Hepatocyte (in vitro differentiated cells): ENCODE measurements around the gene CAMK1G. TPM values are rescaled to one million over a fixed set of nuclear protein-coding genes. Genes with fewer than 3 reads are reported as not detected.

Source experiments
- DNase-seq: peaks from one replicate; pipeline ENCODE4 v3.0.0-alpha.2; 2016; ENCODE audit warnings: low spot score
- H2AFZ ChIP-seq: fragments of 200-600 bp; sonication (generic); 2 replicates; pipeline ENCODE4 v1.6.0; 2016; ENCODE audit warnings: antibody characterized with exemption, mild to moderate bottlenecking
- H3K27ac ChIP-seq: fragments of 200-600 bp; sonication (generic); 2 replicates; pipeline ENCODE4 v1.5.1; 2016; ENCODE audit warnings: mild to moderate bottlenecking
- H3K27me3 ChIP-seq: fragments of 200-600 bp; sonication (generic); 2 replicates; pipeline ENCODE4 v1.6.1; 2016
- H3K36me3 ChIP-seq: fragments of 200-600 bp; sonication (generic); replicated peaks from 2 replicates; pipeline ENCODE4 v1.5.1; 2016; ENCODE audit warnings: low read depth; ENCODE audit not compliant: insufficient read depth
- H3K4me1 ChIP-seq: fragments of 200-600 bp; sonication (generic); 2 replicates; pipeline ENCODE4 v1.5.1; 2016; ENCODE audit warnings: mild to moderate bottlenecking, moderate library complexity; ENCODE audit not compliant: insufficient read depth
- H3K4me2 ChIP-seq: fragments of 200-600 bp; sonication (generic); 2 replicates; pipeline ENCODE4 v1.6.0; 2016
- H3K4me3 ChIP-seq: fragments of 200-600 bp; sonication (generic); 2 replicates; pipeline ENCODE4 v1.5.1; 2016; ENCODE audit warnings: mild to moderate bottlenecking
- H3K79me2 ChIP-seq: fragments of 200-600 bp; sonication (generic); 2 replicates; pipeline ENCODE4 v1.6.0; 2017; ENCODE audit warnings: mild to moderate bottlenecking
- H3K9me2 ChIP-seq: fragments of 200-600 bp; sonication (generic); replicated peaks from 2 replicates; pipeline ENCODE4 v1.6.0; 2017; ENCODE audit warnings: mild to moderate bottlenecking; ENCODE audit not compliant: insufficient read depth
- H3K9me3 ChIP-seq: fragments of 200-600 bp; sonication (generic); 2 replicates; pipeline ENCODE4 v1.5.1; 2016; ENCODE audit warnings: low read depth, mild to moderate bottlenecking
- H4K20me1 ChIP-seq: fragments of 200-600 bp; sonication (generic); 2 replicates; pipeline ENCODE4 v1.6.0; 2016; ENCODE audit warnings: mild to moderate bottlenecking; ENCODE audit not compliant: insufficient read depth, poor library complexity, severe bottlenecking
- CTCF ChIP-seq: fragments of 200-600 bp; sonication (generic); IDR thresholded peaks from 2 replicates; pipeline ENCODE4 v1.5.1; 2016; ENCODE audit warnings: antibody characterized with exemption, mild to moderate bottlenecking; ENCODE audit not compliant: poor library complexity
- EZH2 ChIP-seq: fragments of 200-600 bp; sonication (generic); IDR thresholded peaks from 2 replicates; pipeline ENCODE4 v1.6.1; 2016; ENCODE audit warnings: antibody characterized with exemption, mild to moderate bottlenecking, borderline replicate concordance
- EZH2phosphoT487 ChIP-seq: fragments of 200-600 bp; sonication (generic); IDR thresholded peaks from one replicate; pipeline ENCODE4 v1.6.1; 2018; ENCODE audit warnings: antibody characterized with exemption, mild to moderate bottlenecking, low read depth, moderate library complexity; ENCODE audit not compliant: unreplicated experiment, severe bottlenecking
- WGBS: methylation state at CpG from one replicate; pipeline ENCODE4 v1.1.6; 2016; ENCODE audit warnings: low lambda C conversion rate; ENCODE audit errors: missing lambda C conversion rate; 5-methylcytosine and 5-hydroxymethylcytosine counted together
- polyA plus RNA-seq: library from polyadenylated mRNA; unstranded; fragments of >200 nt; fragmentation: Nextera tagmentation; extraction: Ambion mirVana; gene quantifications from 2 replicates; pipeline ENCODE4 v1.2.1, GENCODE V29; 2016
- total RNA-seq: library from RNA; depleted of rRNA; stranded (reverse); fragments of >200 nt; gene quantifications from 2 replicates; pipeline ENCODE4 v1.2.3, GENCODE V29; 2014

CAMK1G gene
- total and polyA plus RNA-seq, 2 experiments from 2014 or later, result 1.1 to 1.2 TPM

DNA sequence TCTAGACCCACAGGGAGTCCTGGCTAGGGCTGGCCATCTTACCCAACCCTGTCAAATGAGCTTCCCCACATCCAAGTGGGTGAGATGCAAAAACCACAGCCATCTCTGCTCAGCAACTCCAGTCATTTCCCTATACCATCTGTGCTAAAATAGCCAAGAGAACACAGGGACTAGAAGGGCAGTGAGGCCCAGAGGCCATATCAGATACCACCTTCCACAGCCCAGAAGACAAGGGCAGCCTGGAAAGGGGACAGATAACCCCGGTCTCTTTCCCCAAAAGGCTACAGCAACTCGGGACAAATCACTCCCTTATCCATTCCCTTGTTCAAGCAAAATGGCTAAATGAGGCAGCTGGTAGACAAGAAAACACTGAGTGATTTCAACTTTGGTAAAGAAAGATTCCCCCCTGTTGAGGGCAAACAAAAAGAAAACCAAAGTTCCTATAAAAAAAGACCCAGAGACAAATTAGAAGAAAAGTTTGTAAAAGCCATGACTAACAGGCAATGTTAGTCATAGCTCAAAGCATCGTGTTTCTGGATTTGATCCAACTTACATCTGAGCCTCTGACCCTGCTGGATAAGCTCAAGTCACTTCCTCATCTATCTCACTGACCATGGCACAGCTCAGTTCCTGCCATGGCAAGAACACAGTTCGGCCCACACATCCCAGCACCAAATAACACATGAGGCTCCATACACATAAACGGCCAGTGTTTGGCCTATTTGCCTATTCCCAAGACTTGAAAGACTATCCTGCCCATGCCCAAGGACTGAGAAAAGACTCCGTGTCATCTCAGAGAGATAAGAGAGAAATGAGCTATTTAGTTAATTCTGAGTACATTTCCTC is 65.6 kb downstream of the CAMK1G start:
- 56% methylated on average over 6 of the region's 6 CpGs for WGBS
- H3K9me3 ChIP-seq, result no peaks in the 10 kb centered on the region
- no peaks in the 10 kb centered on the region for H3K27me3 ChIP-seq
- no peaks in the 10 kb centered on the region for H3K36me3 ChIP-seq
- H3K27ac ChIP-seq, result peak overlapping the region; percentile 97
- peaks cover 33% of the 10 kb centered on the region for H3K79me2 ChIP-seq
- DNase-seq, result peak; percentile 70
- no peak overlapping the region for H2AFZ ChIP-seq
- H3K4me2 ChIP-seq, result peak overlapping the region; percentile 70
- H3K4me3 ChIP-seq, result no peak overlapping the region
- no peaks in the 10 kb centered on the region for H4K20me1 ChIP-seq
- H3K4me1 ChIP-seq, result peaks cover 37% of the 10 kb centered on the region
- no peaks in the 10 kb centered on the region for H3K9me2 ChIP-seq
- TF ChIP-seq EZH2phosphoT487 (no peak), CTCF (no peak), EZH2 (no peak)

- Histone ChIP-seq H3K27ac (peak overlapping the region; percentile 97), H3K4me1 (peaks cover 49% of the 10 kb centered on the region), H3K36me3 (no peaks in the 10 kb centered on the region), H3K4me2 (peak overlapping the region; percentile 70), H3K27me3 (no peaks in the 10 kb centered on the region), H3K4me3 (no peak overlapping the region), H3K9me2 (no peaks in the 10 kb centered on the region), H4K20me1 (no peaks in the 10 kb centered on the region), H3K79me2 (peaks cover 31% of the 10 kb centered on the region), H3K9me3 (no peaks in the 10 kb centered on the region), H2AFZ (no peak overlapping the region)
- no peak for TF ChIP-seq EZH2phosphoT487
- no peak for TF ChIP-seq CTCF
- no peak for TF ChIP-seq EZH2
- DNase-seq, result no peak
- WGBS, result 87% methylated on average over 1 of the region's 1 CpG
These were observed 66.9 kb downstream of the CAMK1G start for GRCh38 chr1:209650454-209650853.

DNA sequence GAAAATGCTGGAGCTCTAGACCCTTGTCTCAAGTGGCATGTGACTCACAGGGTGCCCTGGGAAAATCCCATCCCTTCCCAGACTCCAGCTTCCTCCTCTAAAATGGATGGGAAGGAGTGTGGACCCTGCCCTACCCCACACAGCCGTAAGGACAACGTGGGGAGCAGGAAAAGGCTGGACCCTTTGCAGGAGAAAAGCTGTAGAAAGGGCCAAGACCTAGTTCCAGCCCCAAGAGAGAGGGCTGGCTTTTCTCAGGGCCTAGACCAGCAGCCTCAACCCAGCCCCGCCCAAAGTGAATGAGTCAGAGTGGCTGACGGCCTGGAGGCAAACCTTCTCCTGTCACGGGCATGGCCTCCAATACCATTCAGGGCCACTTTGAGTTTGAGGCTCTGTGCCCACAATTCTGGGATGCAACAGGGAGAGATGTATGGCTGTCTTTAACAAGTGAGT is 67.6 kb downstream of the CAMK1G start:
- H3K27me3 ChIP-seq, result no peaks in the 10 kb centered on the region
- 46% methylated on average over 5 of the region's 5 CpGs for WGBS
- peaks cover 53% of the 10 kb centered on the region for H3K4me1 ChIP-seq
- no peak overlapping the region for H2AFZ ChIP-seq
- no peaks in the 10 kb centered on the region for H3K36me3 ChIP-seq
- no peak overlapping the region for H3K4me3 ChIP-seq
- peak overlapping the region; percentile 70 for H3K4me2 ChIP-seq
- H3K9me3 ChIP-seq, result no peaks in the 10 kb centered on the region
- no peaks in the 10 kb centered on the region for H3K9me2 ChIP-seq
- TF ChIP-seq CTCF (no peak), EZH2 (no peak)
- peaks cover 31% of the 10 kb centered on the region for H3K79me2 ChIP-seq
- peak; percentile 82 for DNase-seq
- no peaks in the 10 kb centered on the region for H4K20me1 ChIP-seq
- H3K27ac ChIP-seq, result peak overlapping the region; percentile 97
